ENCODE measurements around the gene MPV17L2. TPM values are rescaled to one million over a fixed set of nuclear protein-coding genes. Genes with fewer than 3 reads are reported as not detected.

The MPV17L2 gene
- total RNA-seq, 1 donor from 2014 or later, result 6.3 TPM

GRCh38 chr19:18160971-18161635 is 31.9 kb upstream of the MPV17L2 start:
- peak; percentile 59 to 72 for DNase-seq (ENCODE audit: low read depth in 2 of 2)

GRCh38 chr19:18161636-18162002 is 31.4 kb upstream of the MPV17L2 start:
- no peak for DNase-seq (ENCODE audit: low read depth in 2 of 2)

- no peak for DNase-seq (ENCODE audit: low read depth in 2 of 2)
Observed at GRCh38 chr19:18164072-18164471, 28.9 kb upstream of the MPV17L2 start.

DNA sequence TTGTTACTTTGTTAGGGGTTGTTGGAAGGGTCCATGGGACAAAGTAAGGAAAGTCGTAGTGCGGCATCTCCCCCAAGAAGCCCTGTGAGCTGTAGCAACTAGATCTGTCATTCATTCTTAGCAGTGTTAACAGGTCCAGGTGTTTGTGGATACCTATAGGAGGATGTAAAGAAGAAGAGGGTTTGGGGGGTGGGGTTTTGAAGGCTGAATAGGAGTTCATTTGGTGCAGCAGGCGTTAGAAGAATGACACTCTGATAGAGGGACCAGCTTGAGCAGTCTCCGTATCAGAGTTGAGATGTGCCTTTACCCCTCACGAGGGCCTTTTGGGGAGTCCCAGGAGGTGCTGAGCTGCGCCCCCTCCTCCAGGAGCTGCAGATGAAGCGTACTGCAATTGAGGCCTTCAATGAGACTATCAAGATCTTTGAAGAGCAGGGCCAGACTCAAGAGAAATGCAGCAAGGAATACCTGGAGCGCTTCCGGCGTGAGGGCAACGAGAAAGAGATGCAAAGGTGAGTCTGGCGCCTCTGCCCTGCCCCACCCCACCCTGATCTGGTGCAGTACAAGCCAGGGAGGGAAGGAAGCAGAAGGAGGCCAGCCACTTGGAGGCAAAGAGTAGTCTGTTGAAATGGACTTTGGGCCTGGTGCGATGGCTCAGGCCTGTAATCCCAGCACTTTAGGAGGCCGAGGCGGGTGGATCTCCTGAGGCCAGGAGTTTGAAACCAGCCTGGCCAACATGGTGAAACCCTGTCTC is 27.0 kb upstream of the MPV17L2 start:
- no peak for DNase-seq (ENCODE audit: low read depth in 2 of 2)

DNA sequence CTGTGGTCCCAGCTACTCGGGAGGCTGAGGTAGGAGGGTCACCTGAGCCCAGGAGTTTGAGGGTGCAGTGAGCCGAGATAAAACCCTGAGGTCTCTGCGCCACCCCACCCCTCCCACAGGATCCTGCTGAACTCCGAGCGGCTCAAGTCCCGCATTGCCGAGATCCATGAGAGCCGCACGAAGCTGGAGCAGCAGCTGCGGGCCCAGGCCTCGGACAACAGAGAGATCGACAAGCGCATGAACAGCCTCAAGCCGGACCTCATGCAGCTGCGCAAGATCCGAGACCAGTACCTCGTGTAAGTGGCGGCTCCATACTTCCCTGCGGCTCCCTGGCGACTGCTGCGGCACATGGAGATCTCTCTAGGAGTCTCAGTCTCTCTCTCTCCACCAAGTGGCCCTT is 26.0 kb upstream of the MPV17L2 start:
- DNase-seq (ENCODE audit: low read depth in 2 of 2), result no peak

DNA sequence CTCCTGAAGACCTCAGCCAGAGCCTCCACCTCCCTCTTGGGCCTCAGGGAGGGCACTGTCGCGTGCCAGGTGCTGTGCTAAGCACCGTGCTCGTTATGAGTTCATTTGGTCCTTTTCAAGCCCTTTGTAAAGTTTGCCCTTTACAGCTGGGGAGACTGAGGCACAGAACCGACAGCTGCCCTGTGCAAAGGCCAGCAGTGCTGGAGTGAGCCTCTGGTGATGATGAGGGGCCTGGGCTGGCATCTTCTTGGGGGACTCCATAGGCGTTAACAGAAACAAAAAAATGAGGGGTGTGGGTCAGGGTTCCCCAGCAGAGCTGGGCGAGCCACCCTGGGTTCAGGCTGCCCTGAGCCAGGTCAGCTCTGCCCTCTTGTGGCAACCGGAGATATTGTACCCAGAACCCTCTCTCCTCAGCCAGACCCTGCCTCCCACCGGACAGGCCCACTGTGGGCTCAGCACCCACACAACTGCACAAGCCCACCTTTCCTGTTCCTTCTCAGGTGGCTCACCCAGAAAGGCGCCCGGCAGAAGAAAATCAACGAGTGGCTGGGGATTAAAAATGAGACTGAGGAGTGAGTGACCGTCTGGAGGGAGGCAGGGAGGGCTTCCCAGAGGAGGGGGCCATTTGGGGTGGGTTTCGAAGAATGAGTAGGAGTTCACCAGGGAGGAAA is 24.9 kb upstream of the MPV17L2 start:
- DNase-seq (ENCODE audit: low read depth in 2 of 2), result peak; percentile 47 to 55

DNA sequence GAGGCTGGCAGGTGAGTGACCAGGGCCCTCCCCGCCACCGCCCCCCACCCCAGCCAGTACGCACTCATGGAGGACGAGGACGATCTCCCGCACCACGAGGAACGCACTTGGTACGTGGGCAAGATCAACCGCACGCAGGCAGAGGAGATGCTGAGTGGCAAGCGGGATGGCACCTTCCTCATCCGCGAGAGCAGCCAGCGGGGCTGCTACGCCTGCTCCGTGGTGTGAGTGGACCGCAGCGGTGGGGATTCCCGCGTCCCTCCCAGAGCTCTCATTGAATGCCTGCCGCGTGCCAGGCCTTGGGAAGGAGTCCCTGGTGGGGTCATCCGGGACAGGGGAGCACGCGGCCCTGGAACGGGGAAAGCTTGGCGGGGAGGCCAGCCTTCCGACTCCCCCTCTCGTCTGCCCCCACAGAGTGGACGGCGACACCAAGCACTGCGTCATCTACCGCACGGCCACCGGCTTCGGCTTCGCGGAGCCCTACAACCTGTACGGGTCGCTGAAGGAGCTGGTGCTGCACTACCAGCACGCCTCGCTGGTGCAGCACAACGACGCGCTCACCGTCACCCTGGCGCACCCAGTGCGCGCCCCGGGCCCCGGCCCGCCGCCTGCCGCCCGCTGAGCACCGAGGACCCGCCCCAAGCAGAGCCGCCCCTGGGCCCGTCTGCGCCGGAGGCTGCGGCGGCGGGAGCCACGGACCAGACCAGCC is 24.2 kb upstream of the MPV17L2 start:
- DNase-seq (ENCODE audit: low read depth in 2 of 2), result no peak

DNA sequence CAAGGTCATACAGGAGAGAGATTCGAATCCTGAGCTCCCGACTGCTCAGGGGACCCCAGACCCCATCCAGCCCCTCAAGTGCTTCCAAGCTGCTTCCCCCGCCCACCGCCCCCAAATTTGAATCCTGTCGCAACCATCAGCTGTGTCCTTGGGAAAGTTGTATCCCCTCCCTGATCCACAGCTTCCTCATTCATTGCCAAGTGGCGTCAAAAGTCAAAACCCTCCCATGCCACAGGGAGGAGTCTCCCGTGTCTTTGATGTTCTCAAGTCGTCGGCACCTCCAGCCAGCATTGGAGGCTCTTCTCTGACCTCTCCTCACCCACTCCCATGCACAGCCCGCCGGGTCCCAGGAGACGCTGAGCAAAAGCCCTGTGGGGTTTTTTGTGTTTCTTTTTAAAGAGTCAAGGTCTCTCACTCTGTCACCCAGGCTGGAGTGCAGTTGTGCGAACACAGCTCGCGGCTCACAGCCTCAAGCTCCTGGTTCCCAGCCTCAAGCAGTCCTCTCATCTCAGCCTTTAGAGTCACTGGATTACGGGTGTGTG is 22.2 kb upstream of the MPV17L2 start:
- DNase-seq (ENCODE audit: low read depth in 2 of 2), result no peak

DNA sequence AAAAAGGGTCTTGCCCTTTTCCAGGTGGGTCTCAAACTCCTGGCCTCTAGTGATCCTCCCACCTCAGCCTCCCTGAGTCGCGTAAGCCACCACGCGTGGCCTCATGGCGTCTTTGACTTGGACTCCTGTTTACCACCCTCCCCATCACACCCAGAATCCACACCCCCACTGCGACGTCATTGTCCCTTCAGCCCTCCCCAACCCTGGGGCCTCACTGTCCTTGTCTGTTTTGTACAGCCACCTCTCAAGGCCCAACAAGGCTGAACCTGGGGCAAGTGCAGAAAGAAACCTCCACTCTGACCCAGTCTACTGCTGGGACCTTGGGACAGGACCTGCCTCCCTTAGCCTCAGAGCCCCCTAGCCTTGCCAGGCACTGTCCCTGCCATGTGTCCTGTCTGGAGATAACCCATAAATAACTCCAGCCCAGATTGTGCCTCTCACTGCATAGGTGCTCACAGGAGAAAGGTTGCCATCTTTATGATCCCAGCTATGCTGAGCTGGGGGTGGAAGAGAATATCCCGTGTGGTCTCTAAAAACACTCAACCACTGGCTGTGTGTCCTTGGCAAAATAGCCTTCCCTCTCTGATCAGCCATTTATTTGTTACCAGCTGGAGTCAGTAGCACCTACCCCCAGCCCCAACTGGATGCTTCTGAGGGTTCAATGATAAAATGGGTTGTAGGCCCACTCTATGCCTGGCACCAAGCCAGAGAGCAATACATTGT is 21.3 kb upstream of the MPV17L2 start:
- DNase-seq (ENCODE audit: low read depth in 2 of 2), result no peak

- no peak for DNase-seq (ENCODE audit: low read depth in 2 of 2)
Observed at GRCh38 chr19:18172331-18173053, 20.5 kb upstream of the MPV17L2 start.

DNA sequence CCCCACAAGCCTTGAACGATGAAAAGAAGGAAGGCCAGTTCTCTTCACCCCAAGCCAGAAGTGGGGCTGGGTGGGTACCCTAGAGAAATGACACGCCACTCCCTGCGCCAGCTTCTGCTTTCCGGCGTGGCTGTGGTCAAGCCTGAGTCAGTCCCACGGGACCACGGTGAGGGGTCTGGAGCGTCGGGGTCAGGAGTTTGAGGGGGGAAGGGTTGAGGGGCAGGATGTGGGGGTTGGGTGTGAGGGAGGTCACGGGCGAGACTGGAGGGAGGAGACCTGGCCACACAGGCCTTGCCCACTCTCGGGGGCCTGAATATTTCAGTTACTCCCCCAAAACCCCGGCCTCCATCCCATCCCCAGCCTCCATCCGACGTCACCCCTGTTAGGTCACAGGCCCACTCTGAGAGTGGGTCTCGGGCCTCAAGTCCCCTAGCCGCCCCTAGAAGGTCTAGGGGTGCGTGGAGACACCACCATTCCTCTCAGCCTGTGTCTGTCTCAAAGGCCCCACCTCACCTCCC is 19.9 kb upstream of the MPV17L2 start:
- no peak for DNase-seq (ENCODE audit: low read depth in 2 of 2)

DNA sequence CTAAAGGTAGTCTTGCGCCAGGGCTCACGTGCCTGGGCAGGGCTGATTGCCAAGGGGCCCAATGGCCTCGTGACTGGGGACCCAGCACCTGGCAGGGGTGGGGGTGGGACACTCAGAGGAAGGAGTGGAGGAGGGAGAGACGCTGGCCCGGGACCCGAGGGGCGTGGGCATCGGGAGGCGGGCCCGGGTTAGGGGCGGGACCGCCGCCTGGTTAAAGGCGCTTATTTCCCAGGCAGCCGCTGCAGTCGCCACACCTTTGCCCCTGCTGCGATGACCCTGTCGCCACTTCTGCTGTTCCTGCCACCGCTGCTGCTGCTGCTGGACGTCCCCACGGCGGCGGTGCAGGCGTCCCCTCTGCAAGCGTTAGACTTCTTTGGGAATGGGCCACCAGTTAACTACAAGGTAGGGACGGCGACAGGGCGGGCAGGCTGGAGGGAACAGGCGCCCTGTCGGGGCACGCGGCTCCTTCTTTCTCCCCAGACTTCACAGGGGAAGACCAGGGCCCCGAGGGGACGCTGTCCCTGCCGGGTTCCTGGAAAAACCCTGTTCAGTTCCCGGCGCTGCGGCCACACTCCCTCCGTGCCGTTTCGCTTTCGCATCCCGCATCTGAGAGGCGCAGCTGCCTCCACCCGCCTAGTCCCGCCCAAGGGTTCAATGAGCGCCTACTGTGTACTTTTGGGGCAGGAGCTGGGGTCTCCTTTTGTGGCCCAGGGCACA is 19.3 kb upstream of the MPV17L2 start, which contains the start of gene IFI30:
TSS of gene IFI30 (plus strand) at position 242 of the 717 bp plus-strand sequence. CDS start at position 271, 29 bp downstream.
- DNase-seq (ENCODE audit: low read depth in 2 of 2), result peak in 1 of 2 donors; percentile 42

GRCh38 chr19:18174983-18175382 is 18.0 kb upstream of the MPV17L2 start:
- no peak for DNase-seq (ENCODE audit: low read depth in 2 of 2)

DNA sequence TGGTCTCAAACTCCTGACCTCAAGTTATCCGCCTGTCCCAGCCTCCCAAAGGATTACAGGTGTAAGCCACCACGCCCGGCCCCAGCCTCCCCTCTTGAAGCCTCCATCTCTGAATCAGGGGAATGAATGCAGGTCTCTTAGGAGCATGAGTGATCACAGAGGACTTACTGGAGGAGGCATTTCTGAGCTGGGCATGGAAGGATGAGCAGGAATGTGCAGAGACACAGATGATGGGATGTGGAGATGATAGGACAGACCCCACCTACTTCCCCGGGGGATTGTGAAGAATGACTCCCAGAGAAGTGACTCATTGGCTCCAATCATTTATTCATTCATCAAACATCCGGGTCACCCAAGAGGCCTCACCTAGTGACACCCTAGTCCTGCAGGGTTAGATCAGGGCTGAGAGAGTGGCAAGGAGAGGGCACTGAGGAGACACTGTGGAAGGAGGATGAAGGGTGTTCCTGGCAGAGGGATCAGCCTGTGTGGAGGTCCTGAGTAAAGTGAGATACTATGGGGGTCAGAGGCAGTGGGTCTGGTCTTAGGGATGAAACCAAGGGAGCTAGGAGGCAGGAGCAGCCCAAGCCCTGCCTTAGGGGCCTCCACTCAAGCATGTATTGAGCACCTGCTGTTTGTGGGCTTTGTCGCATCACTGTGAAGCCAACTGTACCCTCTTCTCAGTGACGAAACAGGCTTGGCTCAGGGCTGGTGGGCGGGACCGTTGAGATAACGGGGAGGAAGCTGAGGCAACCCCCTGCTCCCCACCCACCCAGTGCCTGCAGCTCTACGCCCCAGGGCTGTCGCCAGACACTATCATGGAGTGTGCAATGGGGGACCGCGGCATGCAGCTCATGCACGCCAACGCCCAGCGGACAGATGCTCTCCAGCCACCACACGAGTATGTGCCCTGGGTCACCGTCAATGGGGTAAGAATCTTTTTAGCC is 16.4 kb upstream of the MPV17L2 start:
- no peak for DNase-seq (ENCODE audit: low read depth in 2 of 2)

GRCh38 chr19:18179957-18180356 is 13.1 kb upstream of the MPV17L2 start:
- no peak for DNase-seq (ENCODE audit: low read depth in 2 of 2)

GRCh38 chr19:18183529-18183928 is 9.5 kb upstream of the MPV17L2 start:
- no peak for DNase-seq (ENCODE audit: low read depth in 2 of 2)

DNA sequence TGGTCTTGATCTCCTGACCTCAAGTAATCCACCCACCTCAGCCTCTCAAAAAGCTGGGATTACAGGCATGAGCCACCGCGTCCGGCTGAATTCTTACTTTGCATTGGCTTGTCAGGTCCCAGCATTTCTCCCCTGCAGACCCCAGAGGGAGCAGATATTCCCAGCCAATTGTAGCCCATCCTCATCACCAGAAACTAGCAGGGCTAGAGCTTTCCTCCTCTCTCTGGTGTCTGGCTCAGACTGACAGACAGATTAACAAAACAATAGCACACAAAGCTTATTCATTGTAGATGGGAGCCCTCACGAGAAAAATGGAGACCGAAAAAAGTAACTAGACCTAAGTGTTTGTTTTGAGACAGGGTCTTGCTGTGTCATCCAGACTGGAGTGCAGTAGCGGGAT is 7.5 kb upstream of the MPV17L2 start:
- DNase-seq (ENCODE audit: low read depth in 2 of 2), result no peak

GRCh38 chr19:18190278-18190677 is 2.7 kb upstream of the MPV17L2 start:
- DNase-seq (ENCODE audit: low read depth in 2 of 2), result no peak
